HG03175 (cell line): ENCODE results near the gene FHL1.
"Not testable (repeated sequence)": the region's sequence is repeated elsewhere in the genome, so short reads cannot be mapped to it uniquely, and the experiment has no call there.

Experiments used
- ATAC-seq: cut with Tn5 transposase; IDR thresholded peaks from one replicate; pipeline ENCODE4 v1.9.1; 2021; ENCODE audit warnings: mild to moderate bottlenecking, moderate library complexity; ENCODE audit not compliant: unreplicated experiment

Gene FHL1

GRCh38 chrX:136146614-136147314 lies 569 bp upstream of the FHL1 start:
- peak; percentile 30 for ATAC-seq

- no peak for ATAC-seq
These were observed 643 bp downstream of the FHL1 start for GRCh38 chrX:136147976-136148375.

- ATAC-seq = no peak
These were observed 1.1 kb downstream of the FHL1 start for GRCh38 chrX:136148391-136148790.

GRCh38 chrX:136154998-136155397 lies 7.7 kb downstream of the FHL1 start:
- ATAC-seq = no peak

GRCh38 chrX:136156560-136157117 lies 9.3 kb downstream of the FHL1 start:
- ATAC-seq = no peak

GRCh38 chrX:136157187-136157586 lies 9.9 kb downstream of the FHL1 start:
- ATAC-seq = no peak

- no peak for ATAC-seq
These were observed 11.4 kb downstream of the FHL1 start for GRCh38 chrX:136158685-136159084.

GRCh38 chrX:136159611-136160025 lies 12.3 kb downstream of the FHL1 start:
- no peak for ATAC-seq

- peak; percentile 68 for ATAC-seq
These were observed 15.7 kb downstream of the FHL1 start for GRCh38 chrX:136162827-136163570.

- no peak for ATAC-seq
These were observed 16.4 kb downstream of the FHL1 start for GRCh38 chrX:136163689-136164088.

- no peak for ATAC-seq
These were observed 18.1 kb downstream of the FHL1 start for GRCh38 chrX:136165406-136165805.

GRCh38 chrX:136166221-136166855 lies 19.0 kb downstream of the FHL1 start:
- ATAC-seq = no peak

GRCh38 chrX:136167989-136168388 lies 20.7 kb downstream of the FHL1 start:
- not testable (repeated sequence) for ATAC-seq

GRCh38 chrX:136168929-136169735 lies 21.8 kb downstream of the FHL1 start:
- no peak for ATAC-seq

GRCh38 chrX:136170139-136170800 lies 22.9 kb downstream of the FHL1 start:
- no peak for ATAC-seq

- ATAC-seq = no peak
These were observed 24.1 kb downstream of the FHL1 start for GRCh38 chrX:136171420-136171819.

GRCh38 chrX:136176399-136176825 lies 29.1 kb downstream of the FHL1 start:
- no peak for ATAC-seq

- no peak for ATAC-seq
These were observed 31.8 kb downstream of the FHL1 start for GRCh38 chrX:136179133-136179532.

GRCh38 chrX:136182414-136182813 lies 35.1 kb downstream of the FHL1 start:
- no peak for ATAC-seq

GRCh38 chrX:136183172-136183571 lies 35.8 kb downstream of the FHL1 start:
- no peak for ATAC-seq
